ENCODE measurements around the gene ZNF311. TPM values are rescaled to one million over a fixed set of nuclear protein-coding genes. Genes with fewer than 3 reads are reported as not detected.

Gene ZNF311
- total and polyA plus RNA-seq, 2 of the 13 experiments (the other 11 are each of a cell fraction or from before 2014, with no cell fraction given): not detected

DNA sequence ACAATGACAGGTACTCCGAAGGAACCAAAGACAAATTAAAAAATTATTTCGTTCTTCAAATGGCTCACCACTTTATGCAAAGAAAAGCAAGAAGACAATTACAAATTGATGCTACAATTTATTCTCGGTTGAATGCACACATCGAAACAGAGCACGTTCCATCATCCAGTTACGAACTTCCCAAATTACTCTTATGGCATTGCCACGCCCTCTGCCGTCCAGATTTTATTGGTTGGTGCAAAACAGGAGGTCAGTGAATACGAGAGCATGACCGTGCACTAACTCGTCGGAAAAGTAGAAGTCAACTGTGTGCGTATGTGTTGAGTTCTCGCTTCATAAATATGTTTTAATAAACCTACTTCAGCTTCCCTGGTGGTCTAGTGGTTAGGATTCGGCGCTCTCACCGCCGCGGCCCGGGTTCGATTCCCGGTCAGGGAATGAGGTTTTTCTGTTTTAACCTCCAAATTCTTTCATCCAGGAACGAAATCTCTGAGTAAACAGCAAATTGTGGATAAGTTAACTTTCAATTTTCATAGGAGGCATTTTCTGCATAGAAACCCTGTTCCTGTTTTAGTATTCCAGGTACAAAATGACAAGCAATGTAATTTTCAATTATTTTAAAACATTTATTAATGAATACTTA lies 23.2 kb downstream of the ZNF311 start:
- under 1% methylated on average over 23 of the region's 23 CpGs for WGBS (ENCODE audit: low lambda C conversion rate)
- in situ Hi-C loops (cut with HindIII; ENCODE audit: extremely low pct_ligation_motif_present, low pct_unique_long_range_greater_than_20kb): loop anchor here (5.0 kb wide), 1 partner anchor 40 kb away; no protein-coding TSS in a partner anchor
- TF ChIP-seq XRCC5 (optimal IDR thresholded peaks at IDR 0.05; ENCODE audit: low read length) (peak; percentile 68), KMT2B (CRISPR knock-in tag; IDR thresholded peaks at IDR 0.05) (0 out of 2 replicates have a peak, but pooled peaks have one; percentile 81), MZF1 (CRISPR knock-in tag; IDR thresholded peaks at IDR 0.05; ENCODE audit: borderline replicate concordance) (no peak), ZNF329 (CRISPR knock-in tag; IDR thresholded peaks at IDR 0.05; ENCODE audit: low read depth) (0 out of 2 replicates have a peak, but pooled peaks have one; percentile 19), TFDP1 (CRISPR knock-in tag; IDR thresholded peaks at IDR 0.05; ENCODE audit: borderline replicate concordance) (peak; percentile 59), PAX8 (CRISPR knock-in tag; IDR thresholded peaks at IDR 0.05; ENCODE audit: borderline replicate concordance) (no peak), CTCF (CRISPR knock-in tag; IDR thresholded peaks at IDR 0.05) (peak; percentile 63), SP1 (IDR thresholded peaks at IDR 0.05) (no peak), SP1 (CRISPR knock-in tag; IDR thresholded peaks at IDR 0.05) (peak; percentile 71; the same call in 1 of the 2 replicates), HDAC2 (CRISPR knock-in tag; IDR thresholded peaks at IDR 0.05) (peak; percentile 84), FOXK2 (IDR thresholded peaks at IDR 0.05) (no peak)
- TF ChIP-seq, protein P1, sequence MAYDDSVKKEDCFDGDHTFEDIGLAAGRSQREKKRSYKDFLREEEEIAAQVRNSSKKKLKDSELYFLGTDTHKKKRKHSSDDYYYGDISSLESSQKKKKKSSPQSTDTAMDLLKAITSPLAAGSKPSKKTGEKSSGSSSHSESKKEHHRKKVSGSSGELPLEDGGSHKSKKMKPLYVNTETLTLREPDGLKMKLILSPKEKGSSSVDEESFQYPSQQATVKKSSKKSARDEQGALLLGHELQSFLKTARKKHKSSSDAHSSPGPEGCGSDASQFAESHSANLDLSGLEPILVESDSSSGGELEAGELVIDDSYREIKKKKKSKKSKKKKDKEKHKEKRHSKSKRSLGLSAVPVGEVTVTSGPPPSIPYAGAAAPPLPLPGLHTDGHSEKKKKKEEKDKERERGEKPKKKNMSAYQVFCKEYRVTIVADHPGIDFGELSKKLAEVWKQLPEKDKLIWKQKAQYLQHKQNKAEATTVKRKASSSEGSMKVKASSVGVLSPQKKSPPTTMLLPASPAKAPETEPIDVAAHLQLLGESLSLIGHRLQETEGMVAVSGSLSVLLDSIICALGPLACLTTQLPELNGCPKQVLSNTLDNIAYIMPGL (CRISPR knock-in tag; IDR thresholded peaks at IDR 0.05; ENCODE audit: borderline replicate concordance in 1 of 2, low read depth in 1 of 2): peak; percentile 100
- TF ChIP-seq, protein P2, sequence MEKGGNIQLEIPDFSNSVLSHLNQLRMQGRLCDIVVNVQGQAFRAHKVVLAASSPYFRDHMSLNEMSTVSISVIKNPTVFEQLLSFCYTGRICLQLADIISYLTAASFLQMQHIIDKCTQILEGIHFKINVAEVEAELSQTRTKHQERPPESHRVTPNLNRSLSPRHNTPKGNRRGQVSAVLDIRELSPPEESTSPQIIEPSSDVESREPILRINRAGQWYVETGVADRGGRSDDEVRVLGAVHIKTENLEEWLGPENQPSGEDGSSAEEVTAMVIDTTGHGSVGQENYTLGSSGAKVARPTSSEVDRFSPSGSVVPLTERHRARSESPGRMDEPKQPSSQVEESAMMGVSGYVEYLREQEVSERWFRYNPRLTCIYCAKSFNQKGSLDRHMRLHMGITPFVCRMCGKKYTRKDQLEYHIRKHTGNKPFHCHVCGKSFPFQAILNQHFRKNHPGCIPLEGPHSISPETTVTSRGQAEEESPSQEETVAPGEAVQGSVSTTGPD (CRISPR knock-in tag; IDR thresholded peaks at IDR 0.05): peak; percentile 23; the same call in 1 of the 2 replicates
- TF ChIP-seq, protein P3, sequence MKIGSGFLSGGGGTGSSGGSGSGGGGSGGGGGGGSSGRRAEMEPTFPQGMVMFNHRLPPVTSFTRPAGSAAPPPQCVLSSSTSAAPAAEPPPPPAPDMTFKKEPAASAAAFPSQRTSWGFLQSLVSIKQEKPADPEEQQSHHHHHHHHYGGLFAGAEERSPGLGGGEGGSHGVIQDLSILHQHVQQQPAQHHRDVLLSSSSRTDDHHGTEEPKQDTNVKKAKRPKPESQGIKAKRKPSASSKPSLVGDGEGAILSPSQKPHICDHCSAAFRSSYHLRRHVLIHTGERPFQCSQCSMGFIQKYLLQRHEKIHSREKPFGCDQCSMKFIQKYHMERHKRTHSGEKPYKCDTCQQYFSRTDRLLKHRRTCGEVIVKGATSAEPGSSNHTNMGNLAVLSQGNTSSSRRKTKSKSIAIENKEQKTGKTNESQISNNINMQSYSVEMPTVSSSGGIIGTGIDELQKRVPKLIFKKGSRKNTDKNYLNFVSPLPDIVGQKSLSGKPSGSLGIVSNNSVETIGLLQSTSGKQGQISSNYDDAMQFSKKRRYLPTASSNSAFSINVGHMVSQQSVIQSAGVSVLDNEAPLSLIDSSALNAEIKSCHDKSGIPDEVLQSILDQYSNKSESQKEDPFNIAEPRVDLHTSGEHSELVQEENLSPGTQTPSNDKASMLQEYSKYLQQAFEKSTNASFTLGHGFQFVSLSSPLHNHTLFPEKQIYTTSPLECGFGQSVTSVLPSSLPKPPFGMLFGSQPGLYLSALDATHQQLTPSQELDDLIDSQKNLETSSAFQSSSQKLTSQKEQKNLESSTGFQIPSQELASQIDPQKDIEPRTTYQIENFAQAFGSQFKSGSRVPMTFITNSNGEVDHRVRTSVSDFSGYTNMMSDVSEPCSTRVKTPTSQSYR (CRISPR knock-in tag; IDR thresholded peaks at IDR 0.05; ENCODE audit: borderline replicate concordance): peak; percentile 28; the same call in 1 of the 2 replicates

More for the DNA sequence above, 23.2 kb downstream of the ZNF311 start:
- Histone ChIP-seq H3K9me3 (ENCODE audit: low read length) (no peaks in the 10 kb centered on the region), H3K27me3 (ENCODE audit: control insufficient read depth in 1 of 2, insufficient read depth in 2 of 2, low read length in 2 of 2) (no peaks in the 10 kb centered on the region; a peak in 2 of 5 replicates), H3K27ac (ENCODE audit: extremely low read length, insufficient read depth, low read length) (peak overlapping the region; percentile 98), H3K4me1 (ENCODE audit: insufficient read depth, low read length) (peaks cover 62% of the 10 kb centered on the region), H3K4me3 (replicated peaks in 1 of 3; ENCODE audit: insufficient read depth in 1 of 3, low read depth in 2 of 3, low read length in 3 of 3) (peak overlapping the region; percentile 71 to 97 (median 83)), H3K36me3 (replicated peaks in 1 of 2; ENCODE audit: control insufficient read depth in 1 of 2, insufficient read depth in 2 of 2, low read length in 2 of 2) (no peaks in the 10 kb centered on the region), H3K9ac (ENCODE audit: insufficient read depth, low read depth, low read length) (peak overlapping the region; percentile 89), H3K4me2 (ENCODE audit: low read depth, low read length) (peak overlapping the region; percentile 87), H2AFZ (ENCODE audit: low read length) (peak overlapping the region; percentile 84), H3K79me2 (ENCODE audit: insufficient read depth, low read length) (no peaks in the 10 kb centered on the region), H4K20me1 (ENCODE audit: insufficient read depth, low read length) (no peaks in the 10 kb centered on the region)
- intact Hi-C loops (cut with micrococcal nuclease; ENCODE audit: unreplicated experiment): loop anchor here (1.0 to 2.0 kb wide), 7 partner anchors 27 to 144 kb away; no protein-coding TSS in a partner anchor
- ChIA-PET POLR2A (interaction anchor here (0.9 to 6.2 kb wide), 6 partner anchors 29 to 144 kb away, joined by 5 to 79 read pairs (median 13); partner anchors contain the start of gene TRIM27), CTCF (ENCODE audit: low intra/inter-chr PET ratio, low total read pairs) (interaction anchor here (1.7 to 3.3 kb wide), 2 partner anchors 35 to 144 kb away, joined by 6 to 13 read pairs; no protein-coding TSS in a partner anchor)
- DNase-seq (ENCODE audit: low spot score): peak; percentile 98
- no TSS peak for BruUV-seq (replicated peaks)
- peak; percentile 26 for ATAC-seq
- peak; percentile 4 for FAIRE-seq
